MCF 10A (cell line): ENCODE measurements around the gene NECTIN4. TPM values are rescaled to one million over a fixed set of nuclear protein-coding genes. Genes with fewer than 3 reads are reported as not detected.

ENCODE experiments used
- BruUV-seq: library from RNA; stranded (reverse); fragments of 400-500 nt; replicated peaks from 2 replicates; lab custom pipeline; 2021; lab: Mats Ljungman, UMichigan
- CTCF ChIA-PET: fragments of 300-600 bp; sonication (Branson Sonifier 250); formaldehyde crosslinking; extraction: SDS; loops from one replicate; lab custom pipeline; 2021; ENCODE audit warnings: antibody characterized with exemption, inconsistent platforms; lab: Yijun Ruan, JAX
- POLR2A ChIA-PET: fragments of 300-600, 350-650 bp; sonication (Branson Sonifier 250); formaldehyde crosslinking; extraction: SDS; loops from one replicate; lab custom pipeline; 2020; ENCODE audit warnings: antibody characterized with exemption, inconsistent platforms; lab: Yijun Ruan, JAX
- DNase-seq: peaks from one replicate; pipeline ENCODE4 v3.0.0-alpha.2; 2018; ENCODE audit not compliant: unreplicated experiment
- H3K27ac Mint-ChIP-seq: one replicate; pipeline ENCODE4 v1.8.0; 2022; ENCODE audit warnings: mild to moderate bottlenecking, low read depth, mixed read lengths; ENCODE audit not compliant: unreplicated experiment
- H3K27me3 Mint-ChIP-seq: one replicate; pipeline ENCODE4 v1.8.0; 2022; ENCODE audit warnings: mixed read lengths; ENCODE audit not compliant: insufficient read depth, unreplicated experiment
- H3K36me3 Mint-ChIP-seq: one replicate; pipeline ENCODE4 v1.8.0; 2022; ENCODE audit warnings: mild to moderate bottlenecking, moderate library complexity, mixed read lengths; ENCODE audit not compliant: insufficient read depth, unreplicated experiment
- H3K4me1 Mint-ChIP-seq: one replicate; pipeline ENCODE4 v1.8.0; 2022; ENCODE audit warnings: mixed read lengths; ENCODE audit not compliant: insufficient read depth, unreplicated experiment
- H3K4me3 Mint-ChIP-seq: one replicate; pipeline ENCODE4 v1.8.0; 2022; ENCODE audit warnings: mild to moderate bottlenecking, moderate library complexity, mixed read lengths; ENCODE audit not compliant: unreplicated experiment
- H3K9me3 Mint-ChIP-seq: one replicate; pipeline ENCODE4 v1.8.0; 2022; ENCODE audit warnings: mixed read lengths; ENCODE audit not compliant: unreplicated experiment
- intact Hi-C: fragments of 100-400 bp; cut with micrococcal nuclease; formaldehyde crosslinking; loops from 2 replicates; pipeline ENCODE4 v1.14.1; 2022
- total RNA-seq: library from RNA; stranded (reverse); gene quantifications from 2 replicates; pipeline ENCODE4 v1.2.3, GENCODE V29; 2022
- TF ChIP-seq, protein P1 (sequence below): fragments of 200-600 bp; IDR thresholded peaks from one replicate; pipeline ENCODE4 v1.8.0; 2022; ENCODE audit warnings: antibody characterized with exemption, mild to moderate bottlenecking; ENCODE audit not compliant: unreplicated experiment

Gene NECTIN4
- total RNA-seq, 1 experiment from 2014 or later, result 7.0 TPM

GRCh38 chr1:161052899-161053298, 36.5 kb downstream of the NECTIN4 start:
- intact Hi-C loops, result no loop called here
- H3K27ac Mint-ChIP-seq, result no peak overlapping the region
- H3K27me3 Mint-ChIP-seq, result no peaks in the 10 kb centered on the region
- H3K36me3 Mint-ChIP-seq, result no peaks in the 10 kb centered on the region
- TF ChIP-seq, protein P1, sequence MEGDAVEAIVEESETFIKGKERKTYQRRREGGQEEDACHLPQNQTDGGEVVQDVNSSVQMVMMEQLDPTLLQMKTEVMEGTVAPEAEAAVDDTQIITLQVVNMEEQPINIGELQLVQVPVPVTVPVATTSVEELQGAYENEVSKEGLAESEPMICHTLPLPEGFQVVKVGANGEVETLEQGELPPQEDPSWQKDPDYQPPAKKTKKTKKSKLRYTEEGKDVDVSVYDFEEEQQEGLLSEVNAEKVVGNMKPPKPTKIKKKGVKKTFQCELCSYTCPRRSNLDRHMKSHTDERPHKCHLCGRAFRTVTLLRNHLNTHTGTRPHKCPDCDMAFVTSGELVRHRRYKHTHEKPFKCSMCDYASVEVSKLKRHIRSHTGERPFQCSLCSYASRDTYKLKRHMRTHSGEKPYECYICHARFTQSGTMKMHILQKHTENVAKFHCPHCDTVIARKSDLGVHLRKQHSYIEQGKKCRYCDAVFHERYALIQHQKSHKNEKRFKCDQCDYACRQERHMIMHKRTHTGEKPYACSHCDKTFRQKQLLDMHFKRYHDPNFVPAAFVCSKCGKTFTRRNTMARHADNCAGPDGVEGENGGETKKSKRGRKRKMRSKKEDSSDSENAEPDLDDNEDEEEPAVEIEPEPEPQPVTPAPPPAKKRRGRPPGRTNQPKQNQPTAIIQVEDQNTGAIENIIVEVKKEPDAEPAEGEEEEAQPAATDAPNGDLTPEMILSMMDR, result no peak
- no peaks in the 10 kb centered on the region for H3K4me1 Mint-ChIP-seq
- ChIA-PET POLR2A (interaction anchor here (1.5 kb wide), 1 partner anchor 32 kb away, joined by 4 read pairs; the partner anchor contains the start of gene F11R), CTCF (no interaction called here)
- H3K4me3 Mint-ChIP-seq, result no peak overlapping the region
- no TSS peak for BruUV-seq
- H3K9me3 Mint-ChIP-seq, result peaks cover 10% of the 10 kb centered on the region
- DNase-seq, result no peak

DNA sequence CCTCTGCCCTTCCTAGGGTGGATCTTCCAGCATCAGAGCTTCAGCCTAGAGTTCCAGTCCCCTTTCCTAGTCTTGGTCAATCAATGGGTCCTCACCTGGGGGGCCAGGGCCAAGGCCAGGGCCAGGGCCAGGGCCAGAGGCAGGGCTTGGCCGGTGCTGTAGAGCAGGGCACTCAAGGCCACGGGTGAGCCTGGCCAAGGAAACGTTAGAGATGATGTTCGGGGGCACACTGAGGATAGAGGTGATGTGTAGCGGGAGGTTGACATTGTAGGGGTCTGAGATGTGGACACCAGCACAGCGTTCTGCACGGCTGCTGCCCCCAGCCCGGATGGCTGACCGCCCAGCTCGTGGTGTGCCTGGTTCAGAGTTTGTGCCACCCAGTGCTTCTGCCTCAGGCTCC, 38.1 kb downstream of the NECTIN4 start:
- peaks cover 10% of the 10 kb centered on the region for H3K9me3 Mint-ChIP-seq
- H3K27ac Mint-ChIP-seq, result no peak overlapping the region
- DNase-seq, result no peak
- H3K36me3 Mint-ChIP-seq, result no peaks in the 10 kb centered on the region
- no peaks in the 10 kb centered on the region for H3K4me1 Mint-ChIP-seq
- CTCF ChIA-PET, result interaction anchor here (0.7 to 1.2 kb wide), 4 partner anchors 9 to 54 kb away, joined by 3 to 5 read pairs (median 4); no protein-coding TSS in a partner anchor
- BruUV-seq, result no TSS peak
- TF ChIP-seq, protein P1, result no peak
- no peak overlapping the region for H3K4me3 Mint-ChIP-seq
- no peaks in the 10 kb centered on the region for H3K27me3 Mint-ChIP-seq
- POLR2A ChIA-PET, result interaction anchor here (0.6 to 3.0 kb wide), 2 partner anchors 18 to 30 kb away, joined by 3 to 9 read pairs; partner anchors contain the start of gene F11R
- intact Hi-C loops, result no loop called here

DNA sequence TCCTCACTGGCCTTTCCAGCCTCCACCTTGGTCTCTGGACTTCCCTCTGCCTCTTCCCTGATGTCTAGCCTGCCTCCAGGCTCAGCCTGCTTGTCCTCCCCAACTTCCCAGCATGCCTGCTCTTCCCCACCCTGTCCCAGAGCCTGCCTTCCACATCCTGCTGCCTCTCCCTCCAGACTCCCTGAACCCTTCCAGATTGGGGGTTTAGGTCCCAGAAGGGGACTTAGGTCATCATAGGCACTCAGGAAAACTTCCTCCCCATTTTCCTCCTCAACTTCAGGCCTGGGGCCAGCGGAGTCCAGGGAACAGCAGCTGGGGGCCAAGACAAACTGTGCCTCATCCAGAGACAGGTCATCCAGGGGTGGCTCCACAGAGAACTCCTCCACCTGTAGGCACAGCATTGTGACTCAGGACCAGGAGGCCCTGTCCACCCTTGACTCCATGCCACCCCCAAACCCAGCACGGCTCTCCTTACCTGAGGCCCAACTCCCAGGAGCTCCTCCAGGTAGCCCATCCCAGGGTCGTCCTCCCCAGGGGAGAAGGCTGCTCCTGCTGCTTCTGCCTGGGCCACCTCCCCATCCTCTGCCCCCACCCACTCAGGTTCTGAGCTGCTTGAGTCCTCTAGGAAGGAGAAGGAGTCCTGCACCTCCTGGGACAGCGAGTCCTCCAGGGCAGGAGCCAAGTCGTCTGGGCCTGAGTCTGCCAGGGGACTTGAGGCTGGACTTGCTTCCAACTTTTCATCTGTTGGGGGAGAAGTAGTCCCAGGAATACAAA, 40.2 kb downstream of the NECTIN4 start:
- intact Hi-C loops, result loop anchor here (10.0 kb wide), 1 partner anchor 86 kb away; the partner anchor contains the start of gene DEDD
- Mint-ChIP-seq H3K4me1 (peaks cover 5% of the 10 kb centered on the region), H3K9me3 (peaks cover 10% of the 10 kb centered on the region), H3K4me3 (no peak overlapping the region), H3K27me3 (no peaks in the 10 kb centered on the region), H3K36me3 (no peaks in the 10 kb centered on the region), H3K27ac (no peak overlapping the region)
- no peak for DNase-seq
- POLR2A ChIA-PET, result interaction anchor here (0.6 to 3.0 kb wide), 5 partner anchors 21 to 1514 kb away, joined by 3 to 9 read pairs (median 3); partner anchors contain the start of gene F11R
- no TSS peak for BruUV-seq
- CTCF ChIA-PET, result interaction anchor here (0.7 to 1.4 kb wide), 5 partner anchors 9 to 368 kb away, joined by 3 read pairs; no protein-coding TSS in a partner anchor
- TF ChIP-seq, protein P1, result no peak
